WTC11 (cell line): ENCODE measurements around the gene KIFC3. TPM values are rescaled to one million over a fixed set of nuclear protein-coding genes. Genes with fewer than 3 reads are reported as not detected.

Experiments used
- ATAC-seq: fragments of 200-7000 bp; cut with Tn5 transposase; 2 replicates; pipeline ENCODE4 v1.10.0; 2021; ENCODE audit warnings: mild to moderate bottlenecking, moderate library complexity
- CTCF ChIA-PET: fragments of 300-600 bp; sonication (Branson Sonifier 250); formaldehyde crosslinking; loops from one replicate; lab custom pipeline; 2021; ENCODE audit warnings: antibody characterized with exemption; lab: Charles Lee
- POLR2A ChIA-PET: fragments of 350-600 bp; sonication (Branson Sonifier 250); formaldehyde crosslinking; loops from one replicate; lab custom pipeline; 2021; ENCODE audit warnings: antibody characterized with exemption; lab: Charles Lee
- DNase-seq: peaks from one replicate; pipeline ENCODE4 v3.0.0; 2021; ENCODE audit warnings: low spot score
- H3K27ac Mint-ChIP-seq: 2 replicates; pipeline ENCODE4 v1.8.0; 2021; ENCODE audit warnings: mixed read lengths
- H3K27me3 Mint-ChIP-seq: 2 replicates; pipeline ENCODE4 v1.8.0; 2021; ENCODE audit warnings: low read depth, mild to moderate bottlenecking, moderate library complexity, mixed read lengths
- H3K36me3 Mint-ChIP-seq: 2 replicates; pipeline ENCODE4 v1.8.0; 2021; ENCODE audit warnings: mixed read lengths
- H3K4me1 Mint-ChIP-seq: 2 replicates; pipeline ENCODE4 v1.8.0; 2022; ENCODE audit warnings: mixed read lengths
- H3K4me3 Mint-ChIP-seq: 2 replicates; pipeline ENCODE4 v1.8.0; 2021; ENCODE audit warnings: mild to moderate bottlenecking, moderate library complexity, mixed read lengths
- H3K9me3 Mint-ChIP-seq: 2 replicates; pipeline ENCODE4 v1.8.0; 2021; ENCODE audit warnings: mixed read lengths
- ARID4B ChIP-seq: sonication (generic); formaldehyde crosslinking; IDR thresholded peaks from 2 replicates; pipeline ENCODE4 v1.8.0; 2023; ENCODE audit warnings: missing genetic modification reagents, mild to moderate bottlenecking, borderline replicate concordance
- ATF6 ChIP-seq: sonication (generic); formaldehyde crosslinking; IDR thresholded peaks from 2 replicates; pipeline ENCODE4 v1.8.1; 2023; ENCODE audit warnings: mild to moderate bottlenecking, missing genetic modification reagents
- CTCF ChIP-seq: fragments of 200-600 bp; IDR thresholded peaks from 2 replicates; pipeline ENCODE4 v1.8.0; 2022; ENCODE audit warnings: antibody characterized with exemption
- E2F5 ChIP-seq: sonication (generic); formaldehyde crosslinking; IDR thresholded peaks from 2 replicates; pipeline ENCODE4 v1.8.1; 2022; ENCODE audit warnings: mild to moderate bottlenecking, moderate library complexity, missing genetic modification reagents
- FOXP4 ChIP-seq: sonication (generic); formaldehyde crosslinking; IDR thresholded peaks from 2 replicates; pipeline ENCODE4 v1.8.0; 2022; ENCODE audit warnings: mild to moderate bottlenecking, missing genetic modification reagents
- GABPB1 ChIP-seq: sonication (generic); formaldehyde crosslinking; IDR thresholded peaks from 2 replicates; pipeline ENCODE4 v1.8.1; 2023; ENCODE audit warnings: mild to moderate bottlenecking, missing genetic modification reagents
- HMGA2 ChIP-seq: fragments of 250-450 bp; sonication (Bioruptor Pico); IDR thresholded peaks from 2 replicates; pipeline ENCODE4 v1.4.0; 2021; ENCODE audit warnings: mild to moderate bottlenecking, moderate library complexity
- MYBL2 ChIP-seq: sonication (generic); formaldehyde crosslinking; IDR thresholded peaks from 2 replicates; pipeline ENCODE4 v1.8.1; 2023; ENCODE audit warnings: mild to moderate bottlenecking, moderate library complexity, missing genetic modification reagents
- PREB ChIP-seq: sonication (generic); formaldehyde crosslinking; IDR thresholded peaks from 2 replicates; pipeline ENCODE4 v1.8.1; 2022; ENCODE audit warnings: mild to moderate bottlenecking, missing genetic modification reagents, moderate library complexity, borderline replicate concordance
- TCF7 ChIP-seq: sonication (generic); formaldehyde crosslinking; IDR thresholded peaks from 2 replicates; pipeline ENCODE4 v1.8.0; 2022; ENCODE audit warnings: mild to moderate bottlenecking, low read depth, missing genetic modification reagents, moderate library complexity
- TEAD4 ChIP-seq: sonication (generic); formaldehyde crosslinking; IDR thresholded peaks from 2 replicates; pipeline ENCODE4 v1.8.0; 2022; ENCODE audit warnings: mild to moderate bottlenecking, missing genetic modification reagents
- ZNF263 ChIP-seq: sonication (generic); formaldehyde crosslinking; IDR thresholded peaks from 2 replicates; pipeline ENCODE4 v1.8.1; 2022; ENCODE audit warnings: low read depth, mild to moderate bottlenecking, moderate library complexity, missing genetic modification reagents
- ZNF317 ChIP-seq: sonication (generic); formaldehyde crosslinking; IDR thresholded peaks from 2 replicates; pipeline ENCODE4 v1.8.1; 2023; ENCODE audit warnings: low read depth, mild to moderate bottlenecking, moderate library complexity, missing genetic modification reagents, borderline replicate concordance
- ZNF671 ChIP-seq: fragments of 250-450 bp; sonication (Bioruptor Pico); IDR thresholded peaks from 2 replicates; pipeline ENCODE4 v1.8.0; 2021; ENCODE audit warnings: mild to moderate bottlenecking
- total RNA-seq: library from RNA; stranded (reverse); gene quantifications from 3 replicates; pipeline ENCODE4 v1.2.3, GENCODE V29; 2021
- TF ChIP-seq, protein P1 (sequence below): sonication (generic); formaldehyde crosslinking; IDR thresholded peaks from 2 replicates; pipeline ENCODE4 v1.8.0; 2022; ENCODE audit warnings: missing genetic modification reagents
- TF ChIP-seq, protein P2 (sequence below): sonication (generic); formaldehyde crosslinking; IDR thresholded peaks from 2 replicates; pipeline ENCODE4 v1.8.0; 2022; ENCODE audit warnings: mild to moderate bottlenecking, missing genetic modification reagents
- TF ChIP-seq, protein P3 (sequence below): sonication (generic); formaldehyde crosslinking; IDR thresholded peaks from 2 replicates; pipeline ENCODE4 v1.8.1; 2022; ENCODE audit warnings: low read depth, mild to moderate bottlenecking, moderate library complexity, missing genetic modification reagents, borderline replicate concordance

KIFC3 gene
- total RNA-seq, 1 experiment from 2014 or later = 11.6 TPM

DNA sequence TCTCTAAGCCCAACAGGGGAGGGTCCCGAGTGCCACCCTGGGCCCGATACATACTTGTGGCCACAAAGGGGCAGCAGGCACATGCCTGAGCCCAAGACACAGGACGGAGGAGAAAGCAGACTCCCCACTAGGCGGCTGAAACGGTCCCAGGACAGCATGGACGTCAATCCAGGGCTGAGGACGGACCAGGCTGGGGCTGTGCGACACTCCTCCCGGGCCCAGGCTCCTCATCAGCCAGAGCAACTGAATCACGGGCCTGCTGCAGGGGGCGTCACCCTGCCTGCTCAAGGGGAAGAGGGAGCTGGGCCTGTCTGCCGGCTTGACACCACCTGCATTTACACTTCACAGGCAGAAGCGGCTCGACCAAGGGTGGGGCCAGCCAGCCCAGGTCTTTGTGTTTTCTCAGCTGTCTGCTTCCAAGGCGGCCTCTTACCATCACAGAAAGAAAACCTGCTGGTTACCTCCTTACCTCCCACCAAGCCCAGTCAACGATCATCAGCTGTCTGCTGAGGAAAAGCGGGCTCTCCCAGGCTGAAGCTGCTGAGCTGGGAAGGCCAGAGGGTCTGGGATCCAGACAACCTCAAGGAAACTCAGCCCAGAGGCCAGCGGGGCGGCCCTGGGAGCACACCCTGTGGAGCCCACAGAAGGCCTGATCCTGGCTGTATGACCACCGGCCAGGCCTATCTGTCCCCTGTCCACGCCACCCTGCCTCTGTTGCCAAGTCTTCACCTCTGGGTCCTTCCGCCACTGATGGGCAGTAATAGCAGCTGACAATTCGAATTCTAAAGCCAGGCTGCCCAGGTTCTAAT lies 26.4 kb downstream of the KIFC3 start:
- ChIA-PET POLR2A (interaction anchor here (0.6 to 1.4 kb wide), 5 partner anchors 10 to 40 kb away, joined by 3 read pairs; partner anchors contain the start of gene KATNB1), CTCF (interaction anchor here (0.6 to 4.0 kb wide), 64 partner anchors 9 to 531 kb away, joined by 3 to 120 read pairs (median 5); partner anchors contain the start of genes ADGRG3, ARL2BP, CNGB1 and KATNB1)
- no peaks in the 10 kb centered on the region for H3K36me3 Mint-ChIP-seq
- peaks cover 33% of the 10 kb centered on the region for H3K4me1 Mint-ChIP-seq
- H3K27ac Mint-ChIP-seq = peak overlapping the region; percentile 91
- ATAC-seq (peak; percentile 96), DNase-seq (peak; percentile 92)
- H3K27me3 Mint-ChIP-seq = peaks cover 3% of the 10 kb centered on the region; the same call in 1 of the 2 replicates
- peak overlapping the region; percentile 35 for H3K4me3 Mint-ChIP-seq
- no peaks in the 10 kb centered on the region for H3K9me3 Mint-ChIP-seq
- TF ChIP-seq, protein P1, sequence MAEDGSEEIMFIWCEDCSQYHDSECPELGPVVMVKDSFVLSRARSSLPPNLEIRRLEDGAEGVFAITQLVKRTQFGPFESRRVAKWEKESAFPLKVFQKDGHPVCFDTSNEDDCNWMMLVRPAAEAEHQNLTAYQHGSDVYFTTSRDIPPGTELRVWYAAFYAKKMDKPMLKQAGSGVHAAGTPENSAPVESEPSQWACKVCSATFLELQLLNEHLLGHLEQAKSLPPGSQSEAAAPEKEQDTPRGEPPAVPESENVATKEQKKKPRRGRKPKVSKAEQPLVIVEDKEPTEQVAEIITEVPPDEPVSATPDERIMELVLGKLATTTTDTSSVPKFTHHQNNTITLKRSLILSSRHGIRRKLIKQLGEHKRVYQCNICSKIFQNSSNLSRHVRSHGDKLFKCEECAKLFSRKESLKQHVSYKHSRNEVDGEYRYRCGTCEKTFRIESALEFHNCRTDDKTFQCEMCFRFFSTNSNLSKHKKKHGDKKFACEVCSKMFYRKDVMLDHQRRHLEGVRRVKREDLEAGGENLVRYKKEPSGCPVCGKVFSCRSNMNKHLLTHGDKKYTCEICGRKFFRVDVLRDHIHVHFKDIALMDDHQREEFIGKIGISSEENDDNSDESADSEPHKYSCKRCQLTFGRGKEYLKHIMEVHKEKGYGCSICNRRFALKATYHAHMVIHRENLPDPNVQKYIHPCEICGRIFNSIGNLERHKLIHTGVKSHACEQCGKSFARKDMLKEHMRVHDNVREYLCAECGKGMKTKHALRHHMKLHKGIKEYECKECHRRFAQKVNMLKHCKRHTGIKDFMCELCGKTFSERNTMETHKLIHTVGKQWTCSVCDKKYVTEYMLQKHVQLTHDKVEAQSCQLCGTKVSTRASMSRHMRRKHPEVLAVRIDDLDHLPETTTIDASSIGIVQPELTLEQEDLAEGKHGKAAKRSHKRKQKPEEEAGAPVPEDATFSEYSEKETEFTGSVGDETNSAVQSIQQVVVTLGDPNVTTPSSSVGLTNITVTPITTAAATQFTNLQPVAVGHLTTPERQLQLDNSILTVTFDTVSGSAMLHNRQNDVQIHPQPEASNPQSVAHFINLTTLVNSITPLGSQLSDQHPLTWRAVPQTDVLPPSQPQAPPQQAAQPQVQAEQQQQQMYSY (CRISPR knock-in tag) = peak; percentile 91
- no peak for TF ChIP-seq GABPB1 (CRISPR knock-in tag)
- no peak for TF ChIP-seq ZNF263 (CRISPR knock-in tag)
- no peak for TF ChIP-seq E2F5 (CRISPR knock-in tag)
- TF ChIP-seq ZNF317 (CRISPR knock-in tag) = no peak
- TF ChIP-seq PREB (CRISPR knock-in tag) = no peak
- TF ChIP-seq CTCF = peak; percentile 24; the same call in 1 of the 2 replicates
- no peak for TF ChIP-seq TCF7 (CRISPR knock-in tag)
- TF ChIP-seq MYBL2 = 0 out of 2 replicates have a peak, but pooled peaks have one; percentile 24
- TF ChIP-seq HMGA2 (CRISPR knock-in tag) = no peak
- no peak for TF ChIP-seq ZNF671 (CRISPR knock-in tag)
- TF ChIP-seq, protein P2, sequence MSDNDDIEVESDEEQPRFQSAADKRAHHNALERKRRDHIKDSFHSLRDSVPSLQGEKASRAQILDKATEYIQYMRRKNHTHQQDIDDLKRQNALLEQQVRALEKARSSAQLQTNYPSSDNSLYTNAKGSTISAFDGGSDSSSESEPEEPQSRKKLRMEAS (CRISPR knock-in tag) = peak; percentile 85
- TF ChIP-seq FOXP4 (CRISPR knock-in tag) = peak; percentile 40; the same call in 1 of the 2 replicates
- no peak for TF ChIP-seq TEAD4 (CRISPR knock-in tag)
- no peak for TF ChIP-seq ATF6
- TF ChIP-seq ARID4B (CRISPR knock-in tag) = peak; percentile 87
- TF ChIP-seq, protein P3, sequence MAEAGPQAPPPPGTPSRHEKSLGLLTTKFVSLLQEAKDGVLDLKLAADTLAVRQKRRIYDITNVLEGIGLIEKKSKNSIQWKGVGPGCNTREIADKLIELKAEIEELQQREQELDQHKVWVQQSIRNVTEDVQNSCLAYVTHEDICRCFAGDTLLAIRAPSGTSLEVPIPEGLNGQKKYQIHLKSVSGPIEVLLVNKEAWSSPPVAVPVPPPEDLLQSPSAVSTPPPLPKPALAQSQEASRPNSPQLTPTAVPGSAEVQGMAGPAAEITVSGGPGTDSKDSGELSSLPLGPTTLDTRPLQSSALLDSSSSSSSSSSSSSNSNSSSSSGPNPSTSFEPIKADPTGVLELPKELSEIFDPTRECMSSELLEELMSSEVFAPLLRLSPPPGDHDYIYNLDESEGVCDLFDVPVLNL (CRISPR knock-in tag) = no peak
